Esophagus muscularis mucosa (tissue), 4 donors: Measurements from ENCODE around the gene KDM5A. TPM values are rescaled to one million over a fixed set of nuclear protein-coding genes. Genes with fewer than 3 reads are reported as not detected.
"Not testable (repeated sequence)": the region's sequence is repeated elsewhere in the genome, so short reads cannot be mapped to it uniquely, and the experiment has no call there.

Experiments
- DNase-seq: peaks from one replicate; pipeline ENCODE4 v3.0.0-alpha.2; 2017; ENCODE audit errors: extremely low spot score
- H3K27ac ChIP-seq, 4 donors: fragments of 200-600 bp; sonication (generic); replicated peaks in 1 of 4; 1 replicate in 3 of 4; 2 replicates in 1 of 4; pipeline ENCODE4 v1.5.1; 2016 to 2019; ENCODE audit warnings: mild to moderate bottlenecking in 1 of 4
- H3K27me3 ChIP-seq, 4 donors: fragments of 200-600 bp; sonication (generic); one replicate each; pipeline versions ENCODE4 v1.5.1 to v1.6.0; 2016 to 2019
- H3K36me3 ChIP-seq, 4 donors: fragments of 200-600 bp; sonication (generic); one replicate each; pipeline ENCODE4 v1.5.1; 2016 to 2019
- H3K4me1 ChIP-seq, 4 donors: fragments of 200-600 bp; sonication (generic); one replicate each; pipeline ENCODE4 v1.5.1; 2016 to 2019
- H3K4me3 ChIP-seq, 4 donors: fragments of 200-600 bp; sonication (generic); 1 replicate in 2 of 4; 2 replicates in 2 of 4; pipeline ENCODE4 v1.5.1; 2016 to 2019; ENCODE audit warnings: mild to moderate bottlenecking in 4 of 4, moderate library complexity in 1 of 4
- H3K9me3 ChIP-seq, 4 donors: fragments of 200-600 bp; sonication (generic); 1 replicate in 3 of 4; 2 replicates in 1 of 4; pipeline ENCODE4 v1.5.1; 2016 to 2019
- EP300 ChIP-seq: sonication (generic); formaldehyde crosslinking; IDR thresholded peaks from one replicate; pipeline ENCODE4 v1.6.1; 2017; ENCODE audit warnings: antibody characterized with exemption
- POLR2A ChIP-seq: fragments of 450-650 bp; IDR thresholded peaks from one replicate; pipeline ENCODE4 v1.6.1; 2017; ENCODE audit warnings: antibody characterized with exemption, moderate library complexity, mild to moderate bottlenecking, low read depth
- POLR2AphosphoS5 ChIP-seq, 2 donors: sonication (generic); formaldehyde crosslinking; IDR thresholded peaks; one replicate each; pipeline ENCODE4 v1.6.1; 2017; ENCODE audit warnings: antibody characterized with exemption in 2 of 2
- WGBS: methylation state at CpG from one replicate; pipeline ENCODE4 v1.1.5; 2018; 5-methylcytosine and 5-hydroxymethylcytosine counted together
- intact Hi-C: fragments of 100-400 bp; cut with DNase I; formaldehyde crosslinking; loops from one replicate; pipeline ENCODE4 v1.15.1; 2023
- total RNA-seq, 4 donors: library from RNA; depleted of rRNA; stranded (reverse); fragments of >200 nt; gene quantifications; one replicate each; pipeline versions ENCODE4 v1.1.0 to v1.2.1, GENCODE V29; 2016
- TF ChIP-seq, protein P1 (sequence below), 3 experiments: fragments of 200-600 bp in 2 of 3; fragments of 450-650 bp in 1 of 3; sonication (generic) in 2 of 3; IDR thresholded peaks; one replicate each; pipeline ENCODE4 v1.5.1; 2017 to 2019; ENCODE audit warnings: antibody characterized with exemption in 3 of 3, mild to moderate bottlenecking in 2 of 3, moderate library complexity in 1 of 3

KDM5A gene
- total RNA-seq, 4 donors from 2014 or later = 33.6 to 46.1 (median 39.1) TPM

DNA sequence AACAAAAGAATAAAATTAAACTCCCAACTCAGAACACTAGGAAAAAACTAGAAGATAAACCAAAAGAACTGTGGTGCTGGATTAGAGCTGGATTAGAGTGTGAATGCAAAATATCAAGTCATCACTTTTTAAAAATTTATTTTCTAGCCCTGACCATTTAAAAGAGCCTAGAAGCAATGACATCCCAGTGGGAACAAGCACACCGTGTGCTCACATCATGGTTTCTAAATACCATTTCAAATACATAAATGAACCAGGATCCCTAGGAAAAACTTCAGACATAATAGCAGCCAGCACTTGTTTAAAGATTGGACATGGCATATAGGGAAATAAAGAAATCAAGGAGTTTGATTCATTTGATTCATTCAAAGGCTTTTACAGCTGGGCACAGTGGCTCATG lies 30.0 kb downstream of the KDM5A start:
- DNase-seq = no peak
- Histone ChIP-seq H3K27ac (no peak overlapping the region), H3K36me3 (peaks cover 52 to 97% (median 82%) of the 10 kb centered on the region in 4 donors), H3K4me3 (no peak overlapping the region), H3K4me1 (no peaks in the 10 kb centered on the region), H3K9me3 (peaks cover 0 to 12% (median 0%) of the 10 kb centered on the region in 4 donors), H3K27me3 (no peaks in the 10 kb centered on the region)
- WGBS = 97% methylated on average over 1 of the region's 1 CpG
- intact Hi-C loops = no loop called here
- TF ChIP-seq POLR2A (no peak), POLR2AphosphoS5 (IDR thresholded peaks at IDR 0.05) (no peak), EP300 (no peak)
- TF ChIP-seq, protein P1, sequence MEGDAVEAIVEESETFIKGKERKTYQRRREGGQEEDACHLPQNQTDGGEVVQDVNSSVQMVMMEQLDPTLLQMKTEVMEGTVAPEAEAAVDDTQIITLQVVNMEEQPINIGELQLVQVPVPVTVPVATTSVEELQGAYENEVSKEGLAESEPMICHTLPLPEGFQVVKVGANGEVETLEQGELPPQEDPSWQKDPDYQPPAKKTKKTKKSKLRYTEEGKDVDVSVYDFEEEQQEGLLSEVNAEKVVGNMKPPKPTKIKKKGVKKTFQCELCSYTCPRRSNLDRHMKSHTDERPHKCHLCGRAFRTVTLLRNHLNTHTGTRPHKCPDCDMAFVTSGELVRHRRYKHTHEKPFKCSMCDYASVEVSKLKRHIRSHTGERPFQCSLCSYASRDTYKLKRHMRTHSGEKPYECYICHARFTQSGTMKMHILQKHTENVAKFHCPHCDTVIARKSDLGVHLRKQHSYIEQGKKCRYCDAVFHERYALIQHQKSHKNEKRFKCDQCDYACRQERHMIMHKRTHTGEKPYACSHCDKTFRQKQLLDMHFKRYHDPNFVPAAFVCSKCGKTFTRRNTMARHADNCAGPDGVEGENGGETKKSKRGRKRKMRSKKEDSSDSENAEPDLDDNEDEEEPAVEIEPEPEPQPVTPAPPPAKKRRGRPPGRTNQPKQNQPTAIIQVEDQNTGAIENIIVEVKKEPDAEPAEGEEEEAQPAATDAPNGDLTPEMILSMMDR (IDR thresholded peaks at IDR 0.05) = no peak

DNA sequence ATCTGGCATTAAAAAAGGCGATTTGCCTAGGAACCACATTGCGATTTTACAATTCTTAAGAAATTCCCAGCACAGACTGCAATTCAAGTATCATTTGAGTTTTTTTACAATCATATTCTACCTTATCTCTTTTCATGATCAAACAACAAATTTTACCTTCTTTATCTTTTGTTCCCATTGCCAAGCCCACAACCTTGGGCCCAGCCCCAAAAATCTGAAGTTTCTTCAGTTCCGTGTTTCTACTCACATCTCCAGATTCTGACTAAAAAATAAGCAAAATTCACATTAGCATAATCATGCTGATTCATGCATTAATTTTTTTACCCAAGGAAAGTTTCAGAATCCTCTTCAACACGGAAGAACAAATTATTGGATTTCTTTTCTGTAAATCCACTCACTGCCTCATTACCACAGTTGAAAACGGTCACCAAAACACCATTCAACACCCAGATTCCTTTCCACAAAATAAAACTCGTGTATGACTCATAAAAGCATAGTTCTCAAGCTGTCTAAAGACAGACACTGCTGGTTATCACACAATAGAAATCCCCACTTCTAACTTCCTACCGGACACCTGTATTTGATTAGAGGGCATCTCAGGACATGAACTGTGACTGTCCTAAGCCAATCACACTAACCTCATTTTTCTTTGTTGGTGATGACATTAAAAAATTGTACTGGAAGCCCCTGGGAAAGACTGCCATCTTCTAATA lies 32.7 kb downstream of the KDM5A start:
- H3K9me3 ChIP-seq = peaks cover 0 to 12% (median 0%) of the 10 kb centered on the region in 4 donors
- intact Hi-C loops = no loop called here
- DNase-seq = no peak
- TF ChIP-seq POLR2A (no peak), POLR2AphosphoS5 (IDR thresholded peaks at IDR 0.05) (no peak), EP300 (no peak)
- TF ChIP-seq, protein P1 (IDR thresholded peaks at IDR 0.05) = no peak
- no peaks in the 10 kb centered on the region for H3K27me3 ChIP-seq
- H3K4me1 ChIP-seq = peaks cover 0 to 9% (median 6%) of the 10 kb centered on the region in 4 donors
- H3K27ac ChIP-seq = no peak overlapping the region
- peaks cover 40 to 97% (median 84%) of the 10 kb centered on the region in 4 donors for H3K36me3 ChIP-seq
- H3K4me3 ChIP-seq = no peak overlapping the region
- WGBS = 85% methylated on average over 7 of the region's 7 CpGs

DNA sequence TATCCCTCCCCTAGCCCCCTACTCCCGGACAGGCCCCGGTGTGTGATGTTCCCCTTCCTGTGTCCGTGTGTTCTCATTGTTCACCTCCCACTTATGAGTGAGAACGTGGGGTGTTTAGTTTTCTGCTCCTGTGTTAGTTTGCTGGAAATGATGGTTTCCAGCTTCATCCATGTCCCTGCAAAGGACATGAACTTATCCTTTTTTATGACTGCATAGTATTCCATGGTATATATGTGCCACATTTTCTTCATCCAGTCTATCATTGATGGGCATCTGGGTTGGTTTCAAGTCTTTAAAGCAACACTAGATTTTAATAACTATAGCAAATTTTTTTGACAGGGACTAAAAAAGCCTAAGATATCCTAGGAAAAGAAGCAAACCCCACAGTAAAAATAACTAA lies 37.9 kb downstream of the KDM5A start:
- intact Hi-C loops = not testable (repeated sequence)

DNA sequence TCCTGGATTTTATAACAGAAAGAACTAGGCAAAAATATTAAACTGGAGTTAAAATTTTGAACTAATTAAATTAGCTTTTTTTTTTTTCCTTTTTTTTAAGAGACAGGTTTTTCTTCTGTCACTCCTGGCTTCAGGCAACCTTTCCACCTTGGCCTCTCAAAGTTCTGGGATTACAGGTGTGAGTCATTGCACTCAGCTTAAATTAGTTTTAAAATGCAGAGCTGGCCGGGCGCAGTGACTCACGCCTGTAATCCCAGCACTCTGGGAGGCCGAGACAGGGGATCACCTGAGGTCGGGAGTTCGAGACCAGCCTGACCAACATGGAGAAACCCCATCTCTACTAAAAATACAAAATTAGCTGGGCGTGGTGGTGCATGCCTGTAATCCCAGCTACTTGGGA lies 39.5 kb downstream of the KDM5A start:
- H3K9me3 ChIP-seq, H3K4me3 ChIP-seq, DNase-seq, H3K4me1 ChIP-seq, intact Hi-C loops, H3K27ac ChIP-seq, H3K27me3 ChIP-seq: not testable (repeated sequence)
- peaks cover 31 to 72% (median 65%) of the 10 kb centered on the region in 4 donors for H3K36me3 ChIP-seq
- 97% methylated on average over 7 of the region's 7 CpGs for WGBS

More for the DNA sequence above, 37.9 kb downstream of the KDM5A start:
- H3K4me3 ChIP-seq, H3K27ac ChIP-seq, H3K9me3 ChIP-seq, H3K4me1 ChIP-seq, H3K27me3 ChIP-seq, DNase-seq: not testable (repeated sequence)
- WGBS = 97% methylated on average over 4 of the region's 4 CpGs
- H3K36me3 ChIP-seq = peaks cover 40 to 86% (median 73%) of the 10 kb centered on the region in 4 donors

DNA sequence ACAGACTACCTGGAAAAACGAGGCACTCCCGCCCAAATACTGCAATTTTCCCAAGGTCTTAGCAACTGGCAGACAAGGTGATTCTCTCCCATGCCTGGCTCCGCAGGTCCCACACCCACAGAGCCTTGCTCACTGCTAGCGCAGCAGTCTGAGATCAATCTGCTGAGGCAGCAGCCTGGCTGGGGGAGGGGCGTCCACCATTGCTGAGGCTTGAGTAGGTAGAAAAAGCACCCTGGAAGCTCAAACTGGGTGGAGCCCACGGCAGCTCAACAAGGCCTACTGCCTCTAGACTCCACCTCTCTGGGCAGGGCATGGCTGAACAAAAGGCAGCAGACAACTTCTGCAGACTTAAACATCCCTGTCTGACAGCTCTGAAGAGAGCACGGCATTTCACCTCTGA lies 46.1 kb downstream of the KDM5A start:
- H3K4me1 ChIP-seq, intact Hi-C loops, H3K27me3 ChIP-seq, H3K4me3 ChIP-seq, H3K9me3 ChIP-seq, DNase-seq, H3K27ac ChIP-seq: not testable (repeated sequence)
- peaks cover 4 to 59% (median 34%) of the 10 kb centered on the region in 4 donors for H3K36me3 ChIP-seq
- 100% methylated on average over 2 of the region's 7 CpGs for WGBS

DNA sequence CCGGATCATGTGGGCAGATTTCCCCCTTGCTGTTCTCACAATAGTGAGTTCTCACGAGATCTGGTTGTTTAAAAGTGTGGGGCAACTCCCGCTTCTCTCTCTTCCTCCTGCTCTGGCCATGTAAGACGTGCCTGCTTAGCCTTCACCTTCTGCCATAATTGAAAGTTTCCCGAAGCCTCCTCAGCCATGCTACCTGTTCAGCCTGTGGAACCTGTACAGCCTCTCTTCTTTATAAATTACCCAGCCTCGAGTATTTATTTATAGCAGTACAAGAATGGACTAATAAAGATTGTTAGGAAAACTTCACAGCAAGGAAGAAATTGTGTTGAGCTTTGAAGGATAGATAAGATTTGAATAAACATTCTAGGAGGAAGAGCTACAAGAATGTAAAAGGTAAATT lies 52.1 kb downstream of the KDM5A start:
- Histone ChIP-seq H3K9me3 (no peaks in the 10 kb centered on the region), H3K4me3 (no peak overlapping the region), H3K27ac (no peak overlapping the region), H3K27me3 (no peaks in the 10 kb centered on the region), H3K4me1 (no peaks in the 10 kb centered on the region), H3K36me3 (peaks cover 26 to 83% (median 57%) of the 10 kb centered on the region in 4 donors)
- WGBS = 94% methylated on average over 6 of the region's 6 CpGs
- TF ChIP-seq POLR2AphosphoS5 (IDR thresholded peaks at IDR 0.05) (no peak), POLR2A (no peak), EP300 (no peak)
- TF ChIP-seq, protein P1 (IDR thresholded peaks at IDR 0.05) = no peak
- DNase-seq = no peak
- intact Hi-C loops = no loop called here
